ENCODE data around the gene NCKAP1.

DNA sequence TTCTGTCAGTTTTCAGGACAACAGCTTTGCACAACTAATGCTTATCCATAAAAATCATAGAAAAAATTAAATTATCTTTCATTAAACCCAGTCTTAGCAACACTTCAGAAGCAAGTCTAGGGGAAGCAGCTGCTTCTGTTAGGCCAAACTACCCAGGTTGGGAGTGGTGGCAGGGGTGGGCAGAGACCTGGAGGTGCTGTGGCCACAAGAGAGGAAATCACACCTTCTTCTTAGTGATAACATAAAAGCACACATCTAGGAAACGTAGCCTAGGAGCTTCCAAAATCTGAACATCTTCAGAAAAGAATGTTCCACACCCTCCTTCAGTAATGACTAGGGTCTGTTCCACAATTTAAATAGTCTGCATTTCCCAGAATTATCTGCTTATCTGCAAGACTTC lies 139.5 kb downstream of the NCKAP1 start:
- TF ChIP-seq POLR2A (IDR thresholded peaks at IDR 0.05; ENCODE audit: low read depth, low read length) (no peak), CTCF (conservative IDR thresholded peaks at IDR 0.05; ENCODE audit: low read depth, low read length) (no peak), RCOR1 (IDR thresholded peaks at IDR 0.05; ENCODE audit: insufficient replicate concordance, low read length) (no peak), NFE2L2 (IDR thresholded peaks at IDR 0.05; ENCODE audit: low read depth, low read length) (no peak), CEBPB (IDR thresholded peaks at IDR 0.05; ENCODE audit: low read depth, low read length) (no peak), ELK1 (IDR thresholded peaks at IDR 0.05; ENCODE audit: borderline replicate concordance, low read depth, low read length) (no peak), FOS (IDR thresholded peaks at IDR 0.05; ENCODE audit: low read depth, low read length) (no peak), BHLHE40 (IDR thresholded peaks at IDR 0.05; ENCODE audit: low read depth, low read length) (no peak), MAZ (IDR thresholded peaks at IDR 0.05; ENCODE audit: borderline replicate concordance, low read depth, low read length) (no peak), MAFK (IDR thresholded peaks at IDR 0.05; ENCODE audit: low read depth, low read length) (no peak), SMC3 (IDR thresholded peaks at IDR 0.05; ENCODE audit: low read depth, low read length) (no peak), RAD21 (IDR thresholded peaks at IDR 0.05; ENCODE audit: low read length) (no peak), MXI1 (IDR thresholded peaks at IDR 0.05; ENCODE audit: borderline replicate concordance, low read depth, low read length) (no peak)
